CD4-positive, alpha-beta T cell (primary cell): ENCODE measurements around the gene PLA2G4D. TPM values are rescaled to one million over a fixed set of nuclear protein-coding genes. Genes with fewer than 3 reads are reported as not detected.

Source experiments
- ATAC-seq: fragments of 200-7000 bp; cut with Tn5 transposase; one replicate; pipeline ENCODE4 v1.10.0; 2022; ENCODE audit warnings: mild to moderate bottlenecking; ENCODE audit not compliant: poor library complexity
- CTCF ChIA-PET: fragments of 350-600 bp; sonication (Branson Sonifier 250); formaldehyde crosslinking; loops from one replicate; lab custom pipeline; 2021; ENCODE audit warnings: antibody characterized with exemption, inconsistent platforms; lab: Charles Lee
- POLR2A ChIA-PET: fragments of 350-600 bp; sonication (Branson Sonifier 250); formaldehyde crosslinking; loops from one replicate; lab custom pipeline; 2021; ENCODE audit warnings: antibody characterized with exemption, inconsistent platforms; lab: Charles Lee
- DNase-seq, 14 experiments: peaks; one replicate each; pipeline ENCODE4 v3.0.0-alpha.2; 2013 to 2020; ENCODE audit warnings: mixed read lengths in 2 of 14
- H3K27ac ChIP-seq, 2 donors: one replicate each; pipeline versions ENCODE4 v1.5.1 to v1.7.0; 2013; ENCODE audit warnings: low read length in 2 of 2, low read depth in 1 of 2, mild to moderate bottlenecking in 1 of 2
- H3K27me3 ChIP-seq, 2 experiments: 1 replicate in 1 of 2; 2 replicates in 1 of 2; pipeline versions ENCODE4 v1.6.1 to v1.7.0; 2013; ENCODE audit warnings: low read length in 2 of 2, control low read depth in 1 of 2, mild to moderate bottlenecking in 1 of 2, moderate library complexity in 1 of 2; ENCODE audit not compliant: insufficient read depth in 2 of 2, control insufficient read depth in 1 of 2
- H3K36me3 ChIP-seq: one replicate; pipeline ENCODE4 v1.6.1; 2013; ENCODE audit warnings: low read length, control low read depth; ENCODE audit not compliant: insufficient read depth
- H3K4me1 ChIP-seq: one replicate; pipeline ENCODE4 v1.6.1; 2013; ENCODE audit warnings: low read length, control low read depth; ENCODE audit not compliant: insufficient read depth
- H3K4me3 ChIP-seq: one replicate; pipeline ENCODE4 v1.5.1; 2013; ENCODE audit warnings: mild to moderate bottlenecking, low read length, moderate library complexity
- H3K9me3 ChIP-seq, 2 experiments: 1 replicate in 1 of 2; 2 replicates in 1 of 2; pipeline versions ENCODE4 v1.6.1 to v1.7.0; 2013; ENCODE audit warnings: low read length in 2 of 2, mild to moderate bottlenecking in 2 of 2, control low read depth in 1 of 2, moderate library complexity in 1 of 2; ENCODE audit not compliant: control insufficient read depth in 1 of 2, insufficient read depth in 1 of 2
- H3K27ac Mint-ChIP-seq: one replicate; pipeline ENCODE4 v1.8.0; 2020; ENCODE audit warnings: mixed read lengths
- H3K27me3 Mint-ChIP-seq: one replicate; pipeline ENCODE4 v1.8.0; 2021; ENCODE audit warnings: mixed read lengths
- H3K36me3 Mint-ChIP-seq: one replicate; pipeline ENCODE4 v1.8.0; 2021; ENCODE audit warnings: low read depth, mixed read lengths
- H3K4me1 Mint-ChIP-seq: one replicate; pipeline ENCODE4 v1.8.0; 2021; ENCODE audit warnings: low read depth, mixed read lengths
- H3K4me3 Mint-ChIP-seq: one replicate; pipeline ENCODE4 v1.8.0; 2020; ENCODE audit warnings: mild to moderate bottlenecking, mixed read lengths
- H3K9me3 Mint-ChIP-seq: one replicate; pipeline ENCODE4 v1.8.0; 2020; ENCODE audit warnings: mixed read lengths
- CTCF ChIP-seq: fragments of 200-600 bp; IDR thresholded peaks from one replicate; pipeline ENCODE4 v1.8.0; 2022; ENCODE audit warnings: antibody characterized with exemption, mild to moderate bottlenecking
- intact Hi-C, 2 experiments: fragments of 100-400 bp; cut with DNase I in 1 of 2; cut with micrococcal nuclease in 1 of 2; formaldehyde crosslinking; loops; one replicate each; pipeline versions ENCODE4 v1.15.1 to v1.9.0; 2023 to 2025; cut with DNase I, micrococcal nuclease
- total RNA-seq, 174 experiments: library from RNA in 2 of 174; stranded (reverse) in 2 of 174; gene quantifications; one replicate each; pipeline ENCODE4 v1.2.3 and lab custom pipeline; 2021 to 2026

Gene PLA2G4D
- total RNA-seq, 2 experiments from 2014 or later = not detected

GRCh38 chr15:42090781-42091180, 3.6 kb downstream of the PLA2G4D start:
- CTCF ChIA-PET = no interaction called here
- H3K9me3 Mint-ChIP-seq = no peaks in the 10 kb centered on the region
- DNase-seq = no peak
- Histone ChIP-seq H3K4me3 (no peak overlapping the region), H3K4me1 (no peaks in the 10 kb centered on the region), H3K27me3 (peaks cover 0 to 3% of the 10 kb centered on the region in 2 experiments), H3K27ac (no peak overlapping the region), H3K36me3 (no peaks in the 10 kb centered on the region), H3K9me3 (no peaks in the 10 kb centered on the region)
- peaks cover 9% of the 10 kb centered on the region for H3K27me3 Mint-ChIP-seq
- no peak overlapping the region for H3K4me3 Mint-ChIP-seq
- intact Hi-C loops = no loop called here
- no peaks in the 10 kb centered on the region for H3K4me1 Mint-ChIP-seq
- TF ChIP-seq CTCF = no peak
- H3K36me3 Mint-ChIP-seq = no peaks in the 10 kb centered on the region
- ATAC-seq = no peak
- POLR2A ChIA-PET = no interaction called here
- no peak overlapping the region for H3K27ac Mint-ChIP-seq

GRCh38 chr15:42090370-42090769, 4.0 kb downstream of the PLA2G4D start:
- no peaks in the 10 kb centered on the region for H3K36me3 ChIP-seq
- ChIA-PET CTCF (no interaction called here), POLR2A (no interaction called here)
- no peak overlapping the region for H3K4me3 ChIP-seq
- H3K9me3 ChIP-seq = no peaks in the 10 kb centered on the region
- Mint-ChIP-seq H3K9me3 (no peaks in the 10 kb centered on the region), H3K4me3 (no peak overlapping the region), H3K4me1 (no peaks in the 10 kb centered on the region), H3K27ac (no peak overlapping the region), H3K27me3 (peaks cover 9% of the 10 kb centered on the region), H3K36me3 (no peaks in the 10 kb centered on the region)
- TF ChIP-seq CTCF = no peak
- H3K27ac ChIP-seq = no peak overlapping the region
- ATAC-seq (no peak), DNase-seq (no peak)
- intact Hi-C loops = no loop called here
- no peaks in the 10 kb centered on the region for H3K4me1 ChIP-seq
- peaks cover 0 to 3% of the 10 kb centered on the region in 2 experiments for H3K27me3 ChIP-seq

- Histone ChIP-seq H3K36me3 (no peaks in the 10 kb centered on the region), H3K27ac (no peak overlapping the region), H3K9me3 (no peaks in the 10 kb centered on the region), H3K4me1 (no peaks in the 10 kb centered on the region), H3K27me3 (peaks cover 0 to 3% of the 10 kb centered on the region in 2 experiments), H3K4me3 (no peak overlapping the region)
- CTCF ChIA-PET = no interaction called here
- Mint-ChIP-seq H3K27ac (no peak overlapping the region), H3K9me3 (no peaks in the 10 kb centered on the region), H3K27me3 (peaks cover 9% of the 10 kb centered on the region), H3K4me3 (no peak overlapping the region), H3K4me1 (no peaks in the 10 kb centered on the region), H3K36me3 (no peaks in the 10 kb centered on the region)
- no peak for TF ChIP-seq CTCF
- DNase-seq (no peak), ATAC-seq (no peak)
- intact Hi-C loops = no loop called here
- POLR2A ChIA-PET = no interaction called here
Measured at GRCh38 chr15:42089942-42090341, 4.4 kb downstream of the PLA2G4D start.
